Lower lobe of right lung (tissue), 2 donors: ENCODE measurements around the gene CIAO2A. TPM values are rescaled to one million over a fixed set of nuclear protein-coding genes. Genes with fewer than 3 reads are reported as not detected.

Experiments used
- ATAC-seq, 2 donors: fragments of 200-7000 bp; cut with Tn5 transposase; one replicate each; pipeline ENCODE4 v1.9.1; 2020 to 2022; ENCODE audit warnings: mild to moderate bottlenecking in 2 of 2, moderate library complexity in 2 of 2
- DNase-seq: peaks from one replicate; pipeline ENCODE4 v3.0.0-alpha.2; 2020
- H3K27ac ChIP-seq: fragments of 200-600 bp; one replicate; pipeline ENCODE4 v1.8.0; 2022
- H3K27me3 ChIP-seq: fragments of 200-600 bp; one replicate; pipeline ENCODE4 v1.8.0; 2022; ENCODE audit warnings: low read depth
- H3K36me3 ChIP-seq: fragments of 200-600 bp; one replicate; pipeline ENCODE4 v1.8.0; 2022; ENCODE audit warnings: mild to moderate bottlenecking
- H3K4me1 ChIP-seq: fragments of 200-600 bp; one replicate; pipeline ENCODE4 v1.8.0; 2022
- H3K4me3 ChIP-seq: fragments of 200-600 bp; one replicate; pipeline ENCODE4 v1.8.0; 2022; ENCODE audit warnings: mild to moderate bottlenecking
- H3K9me3 ChIP-seq: fragments of 200-600 bp; one replicate; pipeline ENCODE4 v1.8.0; 2022
- CTCF ChIP-seq: fragments of 200-600 bp; IDR thresholded peaks from one replicate; pipeline ENCODE4 v1.8.0; 2022; ENCODE audit warnings: antibody characterized with exemption, mild to moderate bottlenecking
- intact Hi-C: fragments of 100-400 bp; cut with DNase I; formaldehyde crosslinking; loops from one replicate; pipeline ENCODE4 v1.11.0; 2022
- total RNA-seq: library from RNA; stranded (reverse); fragmentation: NEBNext Ultra II Directional; extraction: Animal tissue kit (Norgen Biotek cat#: 25700); gene quantifications from one replicate; pipeline ENCODE4 v1.2.1, GENCODE V29; 2021
- donor health status: DM: no; HTN: yes; CAD: no; lungs with severe emphysema.

Gene CIAO2A
- total RNA-seq, 1 donor from 2014 or later = 56.3 TPM

GRCh38 chr15:64045774-64046420, 47.7 kb downstream of the CIAO2A start:
- Histone ChIP-seq H3K4me1 (peaks cover 26% of the 10 kb centered on the region), H3K36me3 (no peaks in the 10 kb centered on the region), H3K27me3 (peaks cover 12% of the 10 kb centered on the region), H3K4me3 (peak overlapping the region; percentile 64), H3K27ac (peak overlapping the region; percentile 78), H3K9me3 (no peaks in the 10 kb centered on the region)
- ATAC-seq (peak; percentile 19 to 47), DNase-seq (no peak)
- no peak for TF ChIP-seq CTCF
- intact Hi-C loops = no loop called here

DNA sequence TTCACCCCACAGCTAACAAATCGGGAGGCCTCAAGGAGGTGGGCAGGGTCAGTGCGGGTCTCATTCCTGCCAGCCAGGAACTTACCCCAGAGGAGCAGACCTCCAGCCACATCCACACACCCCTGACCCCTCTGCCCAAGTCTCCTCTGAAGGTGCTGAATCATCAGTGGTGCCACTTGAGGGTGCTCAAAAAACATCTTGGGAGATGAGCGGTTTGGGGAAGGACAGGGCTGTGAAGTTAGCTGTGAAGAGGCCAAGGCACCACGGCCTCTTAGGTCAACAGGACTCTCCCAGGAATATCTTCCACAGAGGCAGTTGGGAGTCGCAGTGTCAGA, 48.6 kb downstream of the CIAO2A start:
- Histone ChIP-seq H3K27ac (peak overlapping the region; percentile 78), H3K4me1 (peaks cover 20% of the 10 kb centered on the region), H3K36me3 (peaks cover under 1% of the 10 kb centered on the region), H3K4me3 (peak overlapping the region; percentile 64), H3K9me3 (no peaks in the 10 kb centered on the region), H3K27me3 (peaks cover 12% of the 10 kb centered on the region)
- no peak for TF ChIP-seq CTCF
- no peak for DNase-seq
- intact Hi-C loops = no loop called here
- peak; percentile 8 to 17 for ATAC-seq

- Histone ChIP-seq H3K36me3 (peaks cover 6% of the 10 kb centered on the region), H3K27ac (peak overlapping the region; percentile 78), H3K27me3 (peaks cover 12% of the 10 kb centered on the region), H3K4me3 (peak overlapping the region; percentile 64), H3K9me3 (no peaks in the 10 kb centered on the region), H3K4me1 (peaks cover 18% of the 10 kb centered on the region)
- DNase-seq (no peak), ATAC-seq (peak; percentile 3)
- no peak for TF ChIP-seq CTCF
- intact Hi-C loops = no loop called here
Observed at GRCh38 chr15:64044300-64045100, 49.1 kb downstream of the CIAO2A start.

DNA sequence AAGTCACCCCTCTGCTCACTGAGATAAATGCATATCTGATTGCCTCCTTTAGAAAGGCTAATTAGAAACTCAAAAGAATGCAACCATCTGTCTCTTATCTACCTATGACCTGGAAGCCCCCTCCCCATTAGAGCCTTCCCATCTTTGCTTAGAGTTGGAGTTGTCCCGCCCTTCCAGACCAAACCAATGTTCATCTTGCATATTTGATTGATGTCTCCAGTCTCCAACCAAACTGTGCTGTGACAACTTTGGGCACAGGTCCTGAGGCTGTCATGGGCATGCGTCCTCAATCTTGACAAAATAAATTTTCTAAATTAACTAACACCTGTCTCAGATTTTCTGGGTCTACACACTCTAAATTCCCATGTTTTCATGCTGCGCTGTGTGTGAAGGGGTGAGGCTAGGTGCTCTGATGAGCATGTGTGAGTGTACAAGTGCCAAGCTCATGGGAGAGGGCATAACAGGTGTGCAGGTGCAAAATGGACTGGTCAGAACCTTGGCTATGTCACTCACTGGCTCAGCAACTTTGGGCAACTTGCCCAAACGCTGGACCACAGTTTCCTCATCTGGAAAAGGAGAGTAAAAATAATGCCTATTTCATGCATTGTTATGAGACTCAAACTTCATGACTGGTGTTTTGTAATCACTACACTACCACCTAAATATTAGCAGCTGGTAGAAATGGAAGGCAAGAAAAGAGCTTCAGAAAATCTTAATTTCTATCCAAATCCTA, 54.6 kb downstream of the CIAO2A start:
- ATAC-seq = no peak
- intact Hi-C loops = no loop called here
- no peak for DNase-seq
- H3K27me3 ChIP-seq = no peaks in the 10 kb centered on the region
- TF ChIP-seq CTCF = no peak
- no peak overlapping the region for H3K4me3 ChIP-seq
- no peaks in the 10 kb centered on the region for H3K4me1 ChIP-seq
- no peaks in the 10 kb centered on the region for H3K9me3 ChIP-seq
- peaks cover 38% of the 10 kb centered on the region for H3K36me3 ChIP-seq
- H3K27ac ChIP-seq = no peak overlapping the region

DNA sequence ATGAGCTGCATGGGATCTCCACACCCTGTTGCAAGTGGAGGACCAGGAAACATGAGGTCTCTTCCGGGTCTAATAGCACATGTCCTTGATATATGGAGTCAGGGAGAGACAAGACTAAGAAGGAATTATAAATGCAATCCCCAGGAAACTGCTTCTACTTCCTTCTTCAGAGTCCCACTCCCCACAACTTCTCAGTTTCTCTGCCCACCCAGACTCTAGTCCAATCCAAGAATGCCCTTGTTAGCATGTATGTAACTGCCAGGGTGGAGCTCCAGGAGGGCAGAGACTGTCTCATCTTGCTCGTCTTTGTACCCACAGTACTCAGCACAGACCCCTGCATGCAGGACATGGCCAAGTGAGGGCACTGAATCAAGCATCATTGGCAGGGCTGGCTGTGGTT, 55.7 kb downstream of the CIAO2A start:
- ATAC-seq (no peak), DNase-seq (no peak)
- Histone ChIP-seq H3K27me3 (no peaks in the 10 kb centered on the region), H3K4me3 (no peak overlapping the region), H3K4me1 (no peaks in the 10 kb centered on the region), H3K36me3 (peaks cover 38% of the 10 kb centered on the region), H3K27ac (no peak overlapping the region), H3K9me3 (no peaks in the 10 kb centered on the region)
- TF ChIP-seq CTCF = no peak
- intact Hi-C loops = no loop called here
